Smooth muscle cell (in vitro differentiated cells): ENCODE data around the gene TP73. TPM values are rescaled to one million over a fixed set of nuclear protein-coding genes. Genes with fewer than 3 reads are reported as not detected.

Experiments used
- DNase-seq: peaks from one replicate; lab custom pipeline; 2025; ENCODE audit not compliant: unreplicated experiment; lab: John Stamatoyannopoulos, UW
- H2AFZ ChIP-seq: fragments of 200-600 bp; sonication (generic); 2 replicates; pipeline ENCODE4 v1.6.0; 2016; ENCODE audit warnings: antibody characterized with exemption, low read depth, mild to moderate bottlenecking
- H3F3A ChIP-seq: fragments of 200-600 bp; sonication (generic); 2 replicates; pipeline ENCODE4 v1.6.0; 2017; ENCODE audit warnings: antibody characterized with exemption, low read depth
- H3K27ac ChIP-seq: fragments of 200-600 bp; sonication (generic); 2 replicates; pipeline ENCODE4 v1.5.1; 2016; ENCODE audit warnings: low read depth, mild to moderate bottlenecking
- H3K27me3 ChIP-seq: fragments of 200-600 bp; sonication (generic); 2 replicates; pipeline ENCODE4 v1.6.1; 2016; ENCODE audit warnings: low read depth, mild to moderate bottlenecking
- H3K36me3 ChIP-seq: fragments of 200-600 bp; sonication (generic); 2 replicates; pipeline ENCODE4 v1.5.1; 2016; ENCODE audit warnings: low read depth
- H3K4me1 ChIP-seq: fragments of 200-600 bp; sonication (generic); 2 replicates; pipeline ENCODE4 v1.5.1; 2016; ENCODE audit warnings: low read depth
- H3K4me2 ChIP-seq: fragments of 200-600 bp; sonication (generic); 2 replicates; pipeline ENCODE4 v1.6.0; 2016; ENCODE audit warnings: mild to moderate bottlenecking
- H3K4me3 ChIP-seq: fragments of 200-600 bp; sonication (generic); 2 replicates; pipeline ENCODE4 v1.5.1; 2016; ENCODE audit warnings: mild to moderate bottlenecking
- H3K79me2 ChIP-seq: fragments of 200-600 bp; sonication (generic); 2 replicates; pipeline ENCODE4 v1.6.0; 2016; ENCODE audit warnings: low read depth, mild to moderate bottlenecking
- H3K9ac ChIP-seq: fragments of 200-600 bp; sonication (generic); 2 replicates; pipeline ENCODE4 v1.6.0; 2016; ENCODE audit warnings: low read depth
- H3K9me3 ChIP-seq: fragments of 200-600 bp; sonication (generic); replicated peaks from 2 replicates; pipeline ENCODE4 v1.5.1; 2016; ENCODE audit warnings: low read depth
- H4K20me1 ChIP-seq: fragments of 200-600 bp; sonication (generic); 2 replicates; pipeline ENCODE4 v1.6.0; 2016; ENCODE audit warnings: low read depth
- CTCF ChIP-seq: fragments of 200-600 bp; sonication (generic); IDR thresholded peaks from 2 replicates; pipeline ENCODE4 v1.5.1; 2017; ENCODE audit warnings: borderline replicate concordance, mild to moderate bottlenecking, antibody characterized with exemption; ENCODE audit not compliant: insufficient read depth, poor library complexity, severe bottlenecking
- WGBS: methylation state at CpG from one replicate; pipeline ENCODE4 v1.1.7; 2016; ENCODE audit warnings: low lambda C conversion rate; 5-methylcytosine and 5-hydroxymethylcytosine counted together
- polyA plus RNA-seq: library from polyadenylated mRNA; unstranded; fragments of >200 nt; fragmentation: Nextera tagmentation; extraction: Ambion mirVana; gene quantifications from 2 replicates; pipeline ENCODE4 v1.2.1, GENCODE V29; 2016
- total RNA-seq: library from RNA; depleted of rRNA; stranded (reverse); fragments of >200 nt; gene quantifications from 2 replicates; pipeline ENCODE4 v1.2.3, GENCODE V29; 2014

TP73 gene
- total and polyA plus RNA-seq, 2 experiments from 2014 or later = 0.22 TPM; not detected in 1

- no peak for DNase-seq
- no peaks in the 10 kb centered on the region for H4K20me1 ChIP-seq
- H3K9me3 ChIP-seq = no peaks in the 10 kb centered on the region
- H3K4me3 ChIP-seq = no peak overlapping the region
- H3K4me1 ChIP-seq = no peaks in the 10 kb centered on the region
- no peak for TF ChIP-seq CTCF
- no peak overlapping the region for H3K27ac ChIP-seq
- H3K9ac ChIP-seq = no peak overlapping the region
- H3K79me2 ChIP-seq = no peaks in the 10 kb centered on the region
- no peaks in the 10 kb centered on the region for H3F3A ChIP-seq
- H3K27me3 ChIP-seq = no peaks in the 10 kb centered on the region
- 93% methylated on average over 13 of the region's 13 CpGs for WGBS
- H3K36me3 ChIP-seq = no peaks in the 10 kb centered on the region
- no peak overlapping the region for H3K4me2 ChIP-seq
- no peak overlapping the region for H2AFZ ChIP-seq
Observed at GRCh38 chr1:3735688-3736087, 83.4 kb downstream of the TP73 start.

DNA sequence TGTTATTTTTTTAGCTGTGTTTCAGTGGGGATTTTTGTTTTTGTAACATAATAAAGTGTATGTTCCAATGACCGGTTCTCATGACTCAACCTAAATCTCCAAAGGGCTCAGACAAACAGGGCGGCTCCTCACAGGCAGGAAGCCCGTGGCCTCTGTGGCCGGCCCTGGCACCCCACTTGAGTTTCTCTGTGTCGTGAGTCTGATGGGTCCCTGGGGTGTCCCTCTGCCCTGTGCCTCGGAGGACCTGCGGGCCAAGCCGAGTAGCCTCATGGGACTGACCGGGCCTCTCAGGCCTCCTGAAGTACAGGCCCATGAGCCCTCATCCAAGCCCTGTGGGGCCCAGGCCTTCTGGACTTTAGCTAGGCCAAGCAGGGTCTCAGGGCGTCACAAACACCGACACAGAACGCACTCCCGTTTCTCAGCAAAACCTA lies 83.8 kb downstream of the TP73 start:
- Histone ChIP-seq H4K20me1 (no peaks in the 10 kb centered on the region), H2AFZ (no peak overlapping the region), H3K9me3 (no peaks in the 10 kb centered on the region), H3K79me2 (no peaks in the 10 kb centered on the region), H3K27me3 (no peaks in the 10 kb centered on the region), H3K27ac (no peak overlapping the region), H3K9ac (no peak overlapping the region), H3K4me3 (no peak overlapping the region), H3K4me2 (no peak overlapping the region), H3K36me3 (no peaks in the 10 kb centered on the region), H3F3A (no peaks in the 10 kb centered on the region), H3K4me1 (no peaks in the 10 kb centered on the region)
- WGBS = 96% methylated on average over 13 of the region's 13 CpGs
- no peak for DNase-seq
- TF ChIP-seq CTCF = no peak

DNA sequence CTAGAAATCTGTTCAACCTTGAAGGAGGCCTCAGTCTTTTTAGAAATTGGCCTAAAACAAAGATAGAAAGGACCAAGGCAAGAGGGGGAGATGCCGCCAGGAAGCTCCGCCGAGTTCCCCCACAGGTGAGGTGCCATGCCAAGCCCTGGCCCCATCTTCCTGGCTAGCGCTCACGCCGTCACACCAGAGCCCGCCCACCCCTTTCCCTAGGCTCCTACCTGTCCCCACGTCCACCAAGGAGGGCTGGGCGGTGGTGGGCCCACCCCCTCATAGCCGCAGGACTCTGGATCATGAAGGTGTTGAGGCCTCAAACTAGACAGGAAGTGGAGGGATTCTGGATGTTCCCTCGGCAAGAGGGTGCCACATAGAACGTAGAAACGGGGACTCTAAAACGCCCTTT lies 84.4 kb downstream of the TP73 start:
- Histone ChIP-seq H4K20me1 (no peaks in the 10 kb centered on the region), H3K4me2 (no peak overlapping the region), H3K9ac (no peak overlapping the region), H3F3A (no peaks in the 10 kb centered on the region), H3K27me3 (no peaks in the 10 kb centered on the region), H3K36me3 (no peaks in the 10 kb centered on the region), H3K79me2 (no peaks in the 10 kb centered on the region), H3K27ac (no peak overlapping the region), H3K4me3 (no peak overlapping the region), H2AFZ (no peak overlapping the region), H3K4me1 (no peaks in the 10 kb centered on the region), H3K9me3 (no peaks in the 10 kb centered on the region)
- no peak for TF ChIP-seq CTCF
- WGBS = 92% methylated on average over 14 of the region's 14 CpGs
- no peak for DNase-seq

GRCh38 chr1:3738943-3739342 lies 86.6 kb downstream of the TP73 start:
- WGBS = 99% methylated on average over 12 of the region's 12 CpGs
- Histone ChIP-seq H3K9ac (no peak overlapping the region), H2AFZ (no peak overlapping the region), H3F3A (no peaks in the 10 kb centered on the region), H3K79me2 (no peaks in the 10 kb centered on the region), H3K4me3 (no peak overlapping the region), H3K4me2 (no peak overlapping the region), H3K27me3 (no peaks in the 10 kb centered on the region), H3K27ac (no peak overlapping the region), H3K4me1 (no peaks in the 10 kb centered on the region), H4K20me1 (peaks cover 10% of the 10 kb centered on the region), H3K36me3 (no peaks in the 10 kb centered on the region), H3K9me3 (no peaks in the 10 kb centered on the region)
- TF ChIP-seq CTCF = no peak
- no peak for DNase-seq
